HepG2 (cell line): Measurements from ENCODE around the gene CTDNEP1. TPM values are rescaled to one million over a fixed set of nuclear protein-coding genes. Genes with fewer than 3 reads are reported as not detected.

Experiments
- ATF7-NPFF ChIP-seq: sonication (generic); formaldehyde crosslinking; IDR thresholded peaks from 2 replicates; pipeline ENCODE4 v1.8.1; 2023; ENCODE audit warnings: mild to moderate bottlenecking, low read depth, missing genetic modification reagents, moderate library complexity
- CC2D1A ChIP-seq: sonication (generic); formaldehyde crosslinking; IDR thresholded peaks from 2 replicates; pipeline ENCODE4 v1.8.1; 2023; ENCODE audit warnings: mild to moderate bottlenecking, missing genetic modification reagents
- CEBPG ChIP-seq: IDR thresholded peaks from 2 replicates; pipeline ENCODE4 v1.6.1; 2016
- ETV5 ChIP-seq: IDR thresholded peaks from 2 replicates; pipeline ENCODE4 v1.6.1; 2018; ENCODE audit warnings: missing biosample characterization, missing genetic modification reagents, inconsistent platforms, borderline replicate concordance
- FOSL1 ChIP-seq: sonication (generic); formaldehyde crosslinking; IDR thresholded peaks from 2 replicates; pipeline ENCODE4 v1.9.0; 2021; ENCODE audit warnings: missing genetic modification reagents, borderline replicate concordance
- FOXK2 ChIP-seq: fragments of 450-650 bp; IDR thresholded peaks from 2 replicates; pipeline ENCODE4 v1.6.1; 2016
- HOXA9 ChIP-seq: sonication (generic); formaldehyde crosslinking; IDR thresholded peaks from 2 replicates; pipeline ENCODE4 v1.8.1; 2022; ENCODE audit warnings: missing genetic modification reagents, mild to moderate bottlenecking, moderate library complexity, borderline replicate concordance
- ISX ChIP-seq: sonication (generic); formaldehyde crosslinking; conservative IDR thresholded peaks from 2 replicates; pipeline ENCODE4 v1.5.0; 2020; ENCODE audit warnings: missing genetic modification reagents
- REPIN1 ChIP-seq: sonication (generic); formaldehyde crosslinking; IDR thresholded peaks from 2 replicates; pipeline ENCODE4 v1.8.0; 2022; ENCODE audit warnings: missing genetic modification reagents, low read depth, mild to moderate bottlenecking, borderline replicate concordance
- RNF2 ChIP-seq: fragments of 450-650 bp; conservative IDR thresholded peaks from 2 replicates; pipeline ENCODE4 v1.6.1; 2016; ENCODE audit warnings: low read depth
- SMYD3 ChIP-seq: sonication (generic); formaldehyde crosslinking; IDR thresholded peaks from 2 replicates; pipeline ENCODE4 v1.8.1; 2023; ENCODE audit warnings: mild to moderate bottlenecking, missing genetic modification reagents
- TCF7 ChIP-seq: sonication (generic); IDR thresholded peaks from 2 replicates; pipeline ENCODE4 v1.6.1; 2016; ENCODE audit warnings: antibody characterized with exemption, low read depth
- TOE1 ChIP-seq: sonication (generic); formaldehyde crosslinking; IDR thresholded peaks from 2 replicates; pipeline ENCODE4 v1.4.0; 2020; ENCODE audit warnings: mild to moderate bottlenecking, missing genetic modification reagents
- TOPORS ChIP-seq: sonication (generic); formaldehyde crosslinking; IDR thresholded peaks from 2 replicates; pipeline ENCODE4 v1.8.0; 2023; ENCODE audit warnings: mild to moderate bottlenecking, missing genetic modification reagents
- ZFP62 ChIP-seq: sonication (generic); formaldehyde crosslinking; IDR thresholded peaks from 2 replicates; pipeline ENCODE4 v1.4.0; 2020; ENCODE audit warnings: missing genetic modification reagents
- ZNF775 ChIP-seq: sonication (generic); formaldehyde crosslinking; IDR thresholded peaks from 2 replicates; pipeline ENCODE4 v1.4.0; 2020; ENCODE audit warnings: missing genetic modification reagents, mild to moderate bottlenecking, moderate library complexity, borderline replicate concordance
- polyA plus RNA-seq, 8 experiments: library from polyadenylated mRNA; depleted of rRNA in 3 of 8; stranded (reverse) in 7 of 8; unstranded in 1 of 8; fragments of >200 nt; fragmentation: Illumina TruSeq in 4 of 8; extraction: Trizol in 4 of 8; gene quantifications; 2 replicates each; pipeline versions ENCODE4 v1.2.1 to v1.2.3, GENCODE V29; 2011 to 2016; ENCODE audit warnings: low read depth in 4 of 8, missing spikeins in 1 of 8, mixed read lengths in 1 of 8; ENCODE audit not compliant: insufficient read depth in 1 of 8
- total RNA-seq, 5 experiments: library from RNA; depleted of rRNA; stranded (reverse); fragments of >200 nt; fragmentation: Illumina TruSeq; extraction: Trizol; gene quantifications; 2 replicates each; pipeline ENCODE4 v1.2.3, GENCODE V29; 2016; ENCODE audit warnings: low read depth in 1 of 5
- TF ChIP-seq, protein P1 (sequence below): sonication (generic); formaldehyde crosslinking; IDR thresholded peaks from 2 replicates; pipeline ENCODE4 v1.4.0; 2020; ENCODE audit warnings: missing genetic modification reagents
- TF ChIP-seq, protein P2 (sequence below): sonication (generic); formaldehyde crosslinking; IDR thresholded peaks from 2 replicates; pipeline ENCODE4 v1.8.0; 2022; ENCODE audit warnings: low read depth, missing genetic modification reagents
- TF ChIP-seq, protein P3 (sequence below): sonication (generic); formaldehyde crosslinking; IDR thresholded peaks from 2 replicates; pipeline ENCODE4 v1.4.0; 2020; ENCODE audit warnings: mild to moderate bottlenecking, missing genetic modification reagents
- TF ChIP-seq, protein P4 (sequence below): IDR thresholded peaks from 2 replicates; pipeline ENCODE4 v1.6.1; 2012; ENCODE audit warnings: inconsistent platforms

CTDNEP1 gene
- total and polyA plus RNA-seq, 2 of the 13 experiments (the other 11 are each of a cell fraction or from before 2014, with no cell fraction given) = 19.8 to 118 TPM

DNA sequence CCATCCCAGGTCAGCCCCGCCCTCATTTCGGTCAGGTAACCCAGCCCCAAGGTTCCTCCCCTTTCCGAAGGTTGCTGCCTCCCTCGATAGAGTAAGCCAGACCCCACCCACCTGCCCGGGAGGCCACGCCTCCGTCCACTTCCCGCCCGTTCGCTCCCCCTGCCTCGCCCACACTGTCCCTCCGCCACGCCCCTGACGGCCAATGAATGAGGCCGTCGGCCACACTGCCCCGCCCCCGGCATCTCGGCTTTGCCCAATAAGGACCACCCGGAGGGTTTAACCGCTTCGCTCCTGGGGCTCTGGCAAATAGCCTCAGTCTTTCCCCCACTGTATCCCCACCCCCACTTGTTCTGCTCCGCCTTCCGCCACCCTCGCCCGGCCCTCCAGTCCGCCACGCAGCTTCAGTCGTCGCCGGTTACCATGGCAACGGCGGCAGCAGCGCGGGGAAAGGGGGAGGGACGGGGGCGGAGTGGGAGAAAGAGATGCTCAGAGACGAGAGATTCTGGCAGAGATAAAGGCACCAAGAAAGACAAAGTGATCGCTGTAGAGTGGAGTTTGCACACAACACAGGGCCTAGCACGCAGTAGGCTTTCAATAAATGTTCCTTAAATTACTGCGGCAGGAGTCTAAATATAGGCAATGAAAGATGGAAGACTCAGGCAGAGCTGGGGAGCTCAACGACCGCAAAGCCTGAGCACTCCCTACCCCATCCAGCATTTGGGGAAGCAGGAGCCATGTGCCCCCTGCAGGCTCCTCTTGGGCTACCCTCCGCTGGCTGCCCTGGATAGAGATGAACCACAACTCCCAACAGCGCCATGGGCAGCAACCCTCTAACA lies 37.0 kb downstream of the CTDNEP1 start (continued):
- TF ChIP-seq, protein P1, sequence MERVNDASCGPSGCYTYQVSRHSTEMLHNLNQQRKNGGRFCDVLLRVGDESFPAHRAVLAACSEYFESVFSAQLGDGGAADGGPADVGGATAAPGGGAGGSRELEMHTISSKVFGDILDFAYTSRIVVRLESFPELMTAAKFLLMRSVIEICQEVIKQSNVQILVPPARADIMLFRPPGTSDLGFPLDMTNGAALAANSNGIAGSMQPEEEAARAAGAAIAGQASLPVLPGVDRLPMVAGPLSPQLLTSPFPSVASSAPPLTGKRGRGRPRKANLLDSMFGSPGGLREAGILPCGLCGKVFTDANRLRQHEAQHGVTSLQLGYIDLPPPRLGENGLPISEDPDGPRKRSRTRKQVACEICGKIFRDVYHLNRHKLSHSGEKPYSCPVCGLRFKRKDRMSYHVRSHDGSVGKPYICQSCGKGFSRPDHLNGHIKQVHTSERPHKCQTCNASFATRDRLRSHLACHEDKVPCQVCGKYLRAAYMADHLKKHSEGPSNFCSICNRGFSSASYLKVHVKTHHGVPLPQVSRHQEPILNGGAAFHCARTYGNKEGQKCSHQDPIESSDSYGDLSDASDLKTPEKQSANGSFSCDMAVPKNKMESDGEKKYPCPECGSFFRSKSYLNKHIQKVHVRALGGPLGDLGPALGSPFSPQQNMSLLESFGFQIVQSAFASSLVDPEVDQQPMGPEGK (CRISPR knock-in tag) = peak; percentile 49; the same call in 1 of the 2 replicates
- TF ChIP-seq ETV5 (CRISPR knock-in tag) = no peak
- TF ChIP-seq HOXA9 (CRISPR knock-in tag) = no peak
- TF ChIP-seq FOXK2 = no peak
- no peak for TF ChIP-seq REPIN1 (CRISPR knock-in tag)
- TF ChIP-seq CEBPG = no peak; the same call in 1 of the 2 replicates
- TF ChIP-seq, protein P2, sequence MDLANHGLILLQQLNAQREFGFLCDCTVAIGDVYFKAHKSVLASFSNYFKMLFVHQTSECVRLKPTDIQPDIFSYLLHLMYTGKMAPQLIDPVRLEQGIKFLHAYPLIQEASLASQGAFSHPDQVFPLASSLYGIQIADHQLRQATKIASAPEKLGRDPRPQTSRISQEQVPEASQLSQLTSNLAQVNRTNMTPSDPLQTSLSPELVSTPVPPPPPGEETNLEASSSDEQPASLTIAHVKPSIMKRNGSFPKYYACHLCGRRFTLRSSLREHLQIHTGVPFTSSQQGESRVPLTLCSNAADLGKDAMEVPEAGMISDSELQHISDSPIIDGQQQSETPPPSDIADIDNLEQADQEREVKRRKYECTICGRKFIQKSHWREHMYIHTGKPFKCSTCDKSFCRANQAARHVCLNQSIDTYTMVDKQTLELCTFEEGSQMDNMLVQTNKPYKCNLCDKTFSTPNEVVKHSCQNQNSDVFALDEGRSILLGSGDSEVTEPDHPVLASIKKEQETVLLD = no peak
- TF ChIP-seq TOPORS (CRISPR knock-in tag) = no peak
- no peak for TF ChIP-seq ZNF775 (CRISPR knock-in tag)
- no peak for TF ChIP-seq CC2D1A (CRISPR knock-in tag)
- no peak for TF ChIP-seq TOE1 (CRISPR knock-in tag)
- TF ChIP-seq, protein P3, sequence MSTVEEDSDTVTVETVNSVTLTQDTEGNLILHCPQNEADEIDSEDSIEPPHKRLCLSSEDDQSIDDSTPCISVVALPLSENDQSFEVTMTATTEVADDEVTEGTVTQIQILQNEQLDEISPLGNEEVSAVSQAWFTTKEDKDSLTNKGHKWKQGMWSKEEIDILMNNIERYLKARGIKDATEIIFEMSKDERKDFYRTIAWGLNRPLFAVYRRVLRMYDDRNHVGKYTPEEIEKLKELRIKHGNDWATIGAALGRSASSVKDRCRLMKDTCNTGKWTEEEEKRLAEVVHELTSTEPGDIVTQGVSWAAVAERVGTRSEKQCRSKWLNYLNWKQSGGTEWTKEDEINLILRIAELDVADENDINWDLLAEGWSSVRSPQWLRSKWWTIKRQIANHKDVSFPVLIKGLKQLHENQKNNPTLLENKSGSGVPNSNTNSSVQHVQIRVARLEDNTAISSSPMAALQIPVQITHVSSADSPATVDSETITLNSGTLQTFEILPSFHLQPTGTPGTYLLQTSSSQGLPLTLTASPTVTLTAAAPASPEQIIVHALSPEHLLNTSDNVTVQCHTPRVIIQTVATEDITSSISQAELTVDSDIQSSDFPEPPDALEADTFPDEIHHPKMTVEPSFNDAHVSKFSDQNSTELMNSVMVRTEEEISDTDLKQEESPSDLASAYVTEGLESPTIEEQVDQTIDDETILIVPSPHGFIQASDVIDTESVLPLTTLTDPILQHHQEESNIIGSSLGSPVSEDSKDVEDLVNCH (CRISPR knock-in tag) = no peak
- TF ChIP-seq ATF7-NPFF (CRISPR knock-in tag) = no peak
- TF ChIP-seq ISX (CRISPR knock-in tag) = no peak
- TF ChIP-seq TCF7 = no peak
- TF ChIP-seq ZFP62 = no peak
- TF ChIP-seq, protein P4, sequence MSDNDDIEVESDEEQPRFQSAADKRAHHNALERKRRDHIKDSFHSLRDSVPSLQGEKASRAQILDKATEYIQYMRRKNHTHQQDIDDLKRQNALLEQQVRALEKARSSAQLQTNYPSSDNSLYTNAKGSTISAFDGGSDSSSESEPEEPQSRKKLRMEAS = peak; percentile 20
- TF ChIP-seq RNF2 = no peak
- TF ChIP-seq SMYD3 (CRISPR knock-in tag) = no peak
- TF ChIP-seq FOSL1 (CRISPR knock-in tag) = no peak
